Kidney tubule cell (primary cell): ENCODE results near the gene GSE1.

Experiments used
- DNase-seq: peaks from one replicate; pipeline ENCODE4 v3.0.0-alpha.2; 2018; ENCODE audit warnings: low spot score

The GSE1 gene

DNA sequence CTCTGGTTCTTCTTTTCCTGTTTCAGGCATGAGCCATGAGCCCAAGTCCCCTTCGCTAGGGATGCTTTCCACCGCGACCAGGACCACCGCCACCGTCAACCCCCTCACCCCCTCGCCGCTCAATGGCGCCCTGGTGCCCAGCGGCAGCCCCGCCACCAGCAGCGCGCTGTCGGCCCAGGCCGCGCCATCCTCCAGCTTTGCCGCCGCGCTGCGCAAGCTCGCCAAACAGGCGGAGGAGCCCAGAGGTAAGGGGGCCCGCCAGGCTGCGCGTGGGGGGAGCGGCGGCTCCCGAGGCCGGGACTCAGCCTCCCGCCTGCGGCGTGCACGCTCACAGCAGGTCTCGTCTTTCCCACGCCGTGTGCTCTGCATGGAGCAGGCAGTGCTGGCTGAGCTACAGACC, 20.8 kb downstream of the GSE1 start:
- DNase-seq = no peak

DNA sequence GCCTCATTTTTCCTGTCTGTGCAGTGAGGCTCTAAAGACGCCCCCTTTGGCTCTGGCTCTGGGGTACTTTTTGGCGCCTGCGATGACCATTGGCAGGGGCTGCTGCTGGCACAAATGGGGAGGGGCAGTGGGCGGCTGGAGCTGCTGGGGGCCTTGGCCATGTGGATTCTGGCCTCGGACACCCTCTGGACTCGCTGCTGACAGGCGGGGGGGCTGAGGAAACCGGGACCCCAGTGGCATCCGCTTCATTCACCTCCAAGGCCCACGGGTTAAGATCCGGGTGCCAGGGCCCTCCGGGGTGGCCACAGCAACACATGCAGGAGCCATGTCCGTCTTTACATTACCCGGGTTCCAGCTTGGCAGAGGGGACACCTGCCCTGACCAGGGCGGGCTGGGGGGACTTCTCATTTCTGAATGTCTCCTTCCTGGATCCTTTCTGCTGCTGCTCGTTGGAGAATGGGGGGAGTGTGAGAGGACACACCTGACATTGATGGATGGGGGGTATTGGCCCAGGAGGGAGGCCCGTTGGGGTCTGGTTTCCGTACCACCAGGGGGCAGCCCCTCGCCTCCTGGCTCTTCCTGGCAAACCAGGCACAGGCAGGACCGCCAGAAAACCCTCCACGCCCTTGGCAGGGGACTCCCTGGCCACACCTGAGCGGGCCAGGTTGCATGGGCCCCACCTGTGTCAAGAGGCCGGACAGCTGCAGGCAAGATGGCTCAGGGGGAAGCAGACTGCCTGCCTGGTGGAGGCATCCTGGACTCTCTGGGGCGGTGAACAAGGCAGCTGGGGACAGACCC, 21.8 kb downstream of the GSE1 start:
- DNase-seq = no peak

DNA sequence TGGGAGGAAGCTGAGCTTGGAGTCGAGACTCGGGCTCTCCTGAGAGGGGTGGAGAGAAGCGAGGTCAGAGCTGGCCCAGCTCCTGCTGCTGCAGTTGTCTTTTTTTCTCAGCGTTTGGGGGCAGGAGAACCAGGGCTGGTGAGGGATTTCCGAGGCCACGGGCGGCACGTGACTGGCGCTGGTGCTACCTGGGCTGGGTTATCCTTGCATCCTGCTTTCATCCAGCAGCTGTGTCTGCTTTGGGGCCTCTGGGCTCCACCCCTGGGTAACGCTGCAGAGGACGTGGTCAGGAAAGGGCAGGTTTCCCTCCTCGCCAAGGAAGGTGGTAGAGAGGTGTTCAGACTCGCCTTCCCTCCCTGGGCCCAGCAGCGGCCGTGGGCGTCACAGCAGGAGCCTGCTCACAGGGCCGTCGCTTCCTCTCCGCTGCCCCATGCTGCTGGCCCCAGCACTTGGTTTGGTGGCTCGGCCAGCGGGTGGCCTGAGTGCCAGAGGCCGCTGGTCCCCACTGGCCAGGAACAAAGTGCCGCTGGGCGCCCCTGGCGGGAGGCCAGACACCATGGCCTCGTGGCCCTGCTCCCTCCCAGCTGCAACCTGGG, 22.5 kb downstream of the GSE1 start:
- peak; percentile 35 for DNase-seq

DNA sequence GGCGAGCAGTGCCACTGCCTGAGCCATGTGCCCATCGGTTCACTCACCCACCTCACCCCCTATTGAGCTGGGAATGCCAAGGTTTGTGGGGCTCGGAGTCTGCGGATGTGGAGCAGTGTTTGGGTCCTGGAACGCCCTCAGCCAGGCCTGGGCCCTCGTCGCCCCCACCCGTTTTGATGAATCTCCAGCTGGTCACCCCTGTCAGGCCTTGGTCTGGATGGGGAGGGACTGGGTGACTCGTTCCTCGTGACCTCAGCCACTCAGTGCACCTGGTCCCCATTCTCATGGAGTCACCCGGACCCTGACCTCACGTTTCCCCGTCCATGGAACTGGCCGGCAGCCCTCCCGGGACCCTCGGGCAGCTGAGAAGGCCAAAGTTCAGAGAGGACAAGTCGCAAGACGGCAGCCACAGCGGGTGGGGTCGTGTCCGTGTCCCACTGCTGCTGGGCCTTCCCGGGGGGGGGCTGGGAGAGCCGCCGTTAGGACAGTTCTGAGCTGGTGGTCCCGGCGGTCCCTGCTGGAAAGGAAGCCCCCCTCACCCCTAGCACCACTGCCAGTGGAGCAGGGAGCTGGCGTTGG, 23.2 kb downstream of the GSE1 start:
- peak; percentile 29 for DNase-seq

DNA sequence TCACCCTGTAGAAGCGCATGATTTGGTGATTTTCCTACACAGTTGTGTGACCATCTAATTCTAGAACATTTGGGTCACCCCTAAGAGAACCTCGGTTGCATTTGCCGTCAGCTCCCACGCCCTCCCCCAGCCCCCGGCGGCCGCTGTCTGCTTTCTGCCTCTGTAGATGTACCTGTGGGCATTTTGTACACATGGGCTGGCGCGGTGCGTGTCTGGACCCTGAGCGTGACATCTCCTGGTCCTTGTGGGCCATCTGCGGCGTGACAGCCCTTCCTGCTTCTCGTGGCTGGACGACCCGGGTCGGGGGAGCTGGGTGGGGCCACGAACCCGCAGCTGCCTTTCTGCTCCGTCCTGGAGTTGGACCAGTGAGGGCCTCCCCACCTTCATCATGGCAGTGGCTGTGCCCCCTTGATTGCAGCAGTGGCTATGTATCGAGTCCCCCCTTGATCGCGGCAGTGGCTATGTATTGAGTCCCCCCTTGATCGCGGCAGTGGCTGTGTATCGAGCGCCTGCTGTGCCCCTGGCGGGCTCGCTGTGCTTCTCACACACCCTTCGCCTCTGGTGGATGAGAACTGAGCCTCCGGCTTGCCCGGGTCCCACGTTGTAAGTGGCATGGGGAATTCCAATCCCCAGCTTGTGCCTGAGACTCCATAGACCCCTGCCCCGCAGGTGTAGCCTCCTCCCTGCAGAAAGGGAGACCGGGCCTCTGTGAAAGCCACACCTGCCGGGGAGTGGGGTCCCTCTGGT, 24.1 kb downstream of the GSE1 start:
- no peak for DNase-seq

DNA sequence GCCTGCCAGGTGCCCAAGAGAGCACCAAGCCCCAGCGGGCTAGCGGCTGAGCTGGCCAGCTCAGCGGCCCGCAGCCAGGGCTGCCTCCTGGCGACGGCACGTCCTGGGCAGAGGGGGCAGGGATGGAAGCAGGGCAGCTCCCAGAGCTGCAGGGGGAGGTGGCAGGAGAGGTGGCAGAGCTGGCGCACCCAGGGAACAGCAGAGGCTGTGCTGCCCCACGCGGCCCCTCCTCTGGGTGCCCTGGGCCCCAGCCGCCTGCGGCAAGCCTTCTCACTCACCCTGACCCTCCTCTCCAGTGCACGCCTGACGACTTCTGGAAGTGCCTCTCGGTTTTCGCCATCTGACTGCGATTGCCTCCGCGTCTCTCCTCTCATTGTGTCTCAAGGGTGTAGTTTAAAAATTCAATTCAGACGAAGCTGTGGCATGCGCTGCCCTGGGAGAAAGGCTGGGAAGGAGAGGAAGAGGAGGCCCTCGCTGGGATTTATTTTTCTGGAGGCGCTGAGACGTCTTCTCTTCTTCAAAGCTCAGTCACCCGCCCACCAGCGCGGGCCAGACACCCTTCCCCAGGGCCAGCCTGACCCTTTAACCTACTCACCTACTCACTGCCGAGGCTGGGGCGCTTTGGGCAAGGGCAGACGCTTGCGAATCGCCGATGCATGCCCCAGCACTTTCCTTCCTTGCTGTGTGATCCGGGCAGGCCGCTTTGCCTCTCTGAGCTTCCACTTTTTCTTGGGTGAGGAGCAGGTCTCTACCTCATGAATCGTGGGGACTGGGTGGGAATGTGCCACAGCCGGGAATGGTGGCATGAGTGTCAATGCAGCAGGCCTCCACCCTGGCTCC, 24.9 kb downstream of the GSE1 start:
- DNase-seq = peak; percentile 82

DNA sequence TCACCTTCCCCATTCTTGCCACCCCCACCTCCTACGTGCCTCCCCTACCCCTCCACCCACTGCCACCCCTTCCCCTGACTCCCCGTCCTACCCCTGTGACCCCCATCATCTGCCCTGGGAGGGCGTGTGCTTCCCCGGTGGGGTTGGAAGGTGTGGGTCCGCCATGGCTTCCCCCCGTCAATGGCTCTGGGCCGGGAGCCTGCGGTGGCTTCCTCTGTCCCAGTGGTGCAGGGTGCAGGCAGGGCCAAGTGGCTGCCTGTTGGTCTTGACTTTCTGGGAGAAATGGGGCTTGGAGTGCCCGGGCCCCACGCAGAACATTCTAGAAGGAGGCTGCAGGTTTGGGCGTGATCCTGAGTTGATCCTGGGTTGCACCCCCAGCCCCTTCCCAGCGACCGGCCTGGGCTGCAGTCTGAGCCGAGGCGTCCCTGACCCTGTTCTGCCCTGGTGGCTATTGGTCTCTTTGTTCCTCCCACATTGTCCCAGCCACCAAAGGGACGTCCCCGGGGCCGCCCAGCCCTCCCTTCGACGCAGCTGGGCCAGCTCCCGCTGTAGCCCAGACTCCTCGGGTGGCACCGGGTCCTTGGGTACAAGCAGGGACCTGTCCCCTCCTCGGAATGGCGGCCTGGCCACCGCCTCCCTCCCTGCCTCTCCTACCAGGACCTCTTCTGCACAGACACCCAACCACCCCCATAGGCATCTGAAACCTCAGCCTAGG, 25.7 kb downstream of the GSE1 start:
- DNase-seq = no peak

DNA sequence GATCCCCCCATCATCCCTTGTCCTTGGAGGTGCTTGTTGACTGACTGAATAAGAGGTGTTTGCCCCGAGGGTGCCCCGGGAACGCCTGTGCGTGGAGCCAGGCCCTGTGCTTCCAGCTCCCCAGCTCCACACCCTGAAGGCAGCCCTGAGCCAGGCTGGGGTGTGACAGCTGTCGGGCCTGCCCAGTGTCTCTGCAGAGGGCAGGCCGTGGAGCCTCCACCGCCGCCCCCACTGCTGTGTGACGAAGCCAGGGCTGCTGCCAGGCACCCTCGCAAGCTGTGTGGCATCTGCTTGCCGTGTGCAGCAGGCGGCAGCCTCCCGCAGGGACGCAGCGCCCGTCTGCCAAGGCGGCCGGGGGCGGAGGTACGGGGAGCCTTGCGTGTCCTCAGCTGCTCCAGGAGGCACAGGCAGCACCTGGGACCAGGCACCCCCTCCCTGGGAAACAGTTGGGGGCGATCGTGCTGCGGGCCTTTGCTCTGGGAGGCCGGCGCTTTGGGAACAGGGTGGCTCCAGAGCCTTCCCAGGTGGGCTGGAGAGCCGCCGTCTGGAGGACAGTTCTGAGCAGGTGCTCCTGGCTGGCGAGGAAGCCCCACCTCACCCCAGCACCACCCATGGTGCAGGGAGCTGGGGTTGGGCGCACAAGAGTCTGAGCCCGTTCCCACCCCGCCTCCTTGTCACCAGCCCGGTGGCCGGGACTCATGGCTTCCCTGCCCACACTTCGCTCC, 26.6 kb downstream of the GSE1 start:
- DNase-seq = peak; percentile 57

DNA sequence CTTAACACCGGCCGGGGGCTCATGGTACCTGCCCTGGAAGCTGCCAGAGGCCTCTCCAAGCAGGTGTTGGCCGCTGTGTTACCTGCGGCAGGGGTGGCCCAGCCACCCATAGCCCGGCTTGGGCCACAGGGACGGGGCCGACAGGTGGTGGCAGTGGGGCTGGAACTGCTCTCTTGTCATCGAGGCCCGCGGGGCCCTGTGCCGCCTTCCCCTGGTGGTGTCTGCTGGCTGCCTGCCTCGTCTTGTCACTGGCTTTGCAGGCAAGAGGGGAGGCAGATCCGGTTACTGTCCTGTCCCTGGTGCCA, 27.1 kb downstream of the GSE1 start:
- no peak for DNase-seq

DNA sequence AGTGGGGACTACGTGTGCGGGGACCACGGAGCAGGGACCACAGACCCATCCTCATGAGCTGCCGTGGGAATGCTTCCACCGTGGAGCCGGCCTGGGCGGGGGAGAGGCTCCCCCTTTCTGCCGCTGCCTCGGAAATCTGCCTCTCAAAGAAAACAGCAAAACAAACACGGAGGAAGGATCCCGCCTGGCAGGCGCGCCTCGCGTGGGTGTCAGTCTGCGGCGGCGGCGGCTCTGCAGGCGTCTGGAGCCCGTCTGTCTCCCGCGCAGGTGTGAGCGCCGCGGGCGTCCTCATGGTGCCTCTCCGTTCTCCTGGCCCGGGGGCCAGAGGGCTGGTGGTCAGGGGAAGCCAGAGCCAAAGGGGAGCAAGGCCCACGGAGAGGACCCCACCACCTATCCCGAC, 27.5 kb downstream of the GSE1 start:
- no peak for DNase-seq

DNA sequence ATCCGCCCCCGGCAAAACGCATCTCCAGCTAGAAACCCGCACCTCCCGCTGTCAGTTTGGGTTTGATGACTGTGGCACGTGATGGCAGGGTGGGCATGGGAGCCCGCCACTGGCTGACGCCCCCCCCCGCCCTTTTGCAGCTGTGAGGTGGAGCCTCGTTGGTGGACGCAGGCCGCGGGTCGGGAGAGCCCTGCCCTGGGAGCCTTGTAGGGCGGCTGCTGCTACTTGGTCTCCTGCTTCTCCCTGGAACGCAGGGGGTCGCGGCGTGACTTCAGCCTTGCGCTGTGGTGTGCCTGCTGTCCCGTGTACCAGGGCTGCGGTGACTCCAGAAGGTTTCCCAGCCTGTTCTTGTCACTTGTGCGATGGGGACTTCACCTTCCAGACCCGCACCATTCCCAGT, 28.2 kb downstream of the GSE1 start:
- no peak for DNase-seq

DNA sequence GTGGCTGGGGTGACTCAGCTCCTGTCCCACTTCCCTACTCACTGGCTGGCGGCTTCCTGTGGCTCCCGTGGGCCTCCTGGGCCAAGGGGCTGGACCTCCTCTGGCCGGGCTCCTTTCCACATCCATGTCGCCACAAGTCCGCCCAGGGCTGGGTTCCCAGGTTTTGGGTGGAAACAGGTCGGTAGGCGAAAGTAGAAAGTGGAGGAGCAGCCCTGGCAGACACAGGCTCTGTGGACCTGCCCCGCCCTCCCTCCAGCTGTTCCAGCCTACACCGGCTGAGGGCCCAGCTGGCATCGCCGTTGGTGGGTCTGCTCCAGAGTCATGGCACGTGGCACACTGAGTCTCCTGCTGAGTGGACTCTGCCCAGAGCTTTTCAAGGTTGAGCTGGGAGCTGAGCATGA, 28.7 kb downstream of the GSE1 start:
- DNase-seq = peak; percentile 44

DNA sequence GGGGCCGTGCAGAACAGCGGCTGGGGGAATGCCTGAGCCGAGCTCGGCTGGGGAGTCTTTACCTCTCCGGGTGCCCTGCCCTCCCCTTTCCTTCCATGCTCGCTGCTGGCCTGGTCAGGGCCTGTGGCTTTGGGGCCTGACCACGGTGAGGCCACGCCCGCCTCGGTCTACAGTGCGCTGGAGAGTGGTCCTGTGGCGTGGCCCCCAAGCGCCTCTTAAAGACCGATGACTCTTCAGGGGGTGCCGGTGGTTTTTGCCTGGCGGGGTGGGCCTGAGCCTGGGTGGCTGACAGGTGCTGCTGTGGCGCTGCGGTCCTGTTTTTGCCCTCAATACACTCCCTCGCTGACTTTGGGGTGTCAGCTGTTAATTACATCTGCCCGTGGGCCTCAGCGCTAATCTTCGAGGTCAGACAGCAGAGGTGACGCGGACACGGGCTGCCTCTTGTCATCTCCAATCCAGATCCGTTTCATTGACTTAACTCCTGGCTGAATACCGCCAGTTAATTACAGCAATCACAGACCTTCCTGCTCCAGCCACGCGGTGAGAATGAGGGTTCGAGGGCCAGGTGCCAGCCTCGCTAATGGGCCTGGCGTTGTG, 29.7 kb downstream of the GSE1 start:
- no peak for DNase-seq

DNA sequence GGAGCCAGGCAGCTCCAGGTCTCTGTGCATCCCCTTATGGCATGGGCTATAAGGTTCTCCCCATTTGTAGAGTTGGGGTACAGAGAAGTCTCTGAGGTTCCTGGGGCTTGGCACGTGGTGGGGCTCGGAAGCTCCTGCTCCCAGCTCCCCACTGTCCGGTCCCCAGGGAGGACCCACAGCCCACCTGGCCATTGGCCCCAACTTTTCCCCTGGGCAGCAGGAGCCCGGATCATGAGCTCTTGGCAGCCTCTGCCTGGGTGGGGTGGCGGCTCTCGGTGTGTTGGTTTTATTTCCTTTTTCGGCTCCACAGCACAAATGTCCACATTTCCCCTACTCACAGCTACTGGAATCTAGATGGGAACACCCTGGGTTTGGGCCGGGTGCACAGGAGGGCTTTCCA, 30.5 kb downstream of the GSE1 start:
- no peak for DNase-seq

DNA sequence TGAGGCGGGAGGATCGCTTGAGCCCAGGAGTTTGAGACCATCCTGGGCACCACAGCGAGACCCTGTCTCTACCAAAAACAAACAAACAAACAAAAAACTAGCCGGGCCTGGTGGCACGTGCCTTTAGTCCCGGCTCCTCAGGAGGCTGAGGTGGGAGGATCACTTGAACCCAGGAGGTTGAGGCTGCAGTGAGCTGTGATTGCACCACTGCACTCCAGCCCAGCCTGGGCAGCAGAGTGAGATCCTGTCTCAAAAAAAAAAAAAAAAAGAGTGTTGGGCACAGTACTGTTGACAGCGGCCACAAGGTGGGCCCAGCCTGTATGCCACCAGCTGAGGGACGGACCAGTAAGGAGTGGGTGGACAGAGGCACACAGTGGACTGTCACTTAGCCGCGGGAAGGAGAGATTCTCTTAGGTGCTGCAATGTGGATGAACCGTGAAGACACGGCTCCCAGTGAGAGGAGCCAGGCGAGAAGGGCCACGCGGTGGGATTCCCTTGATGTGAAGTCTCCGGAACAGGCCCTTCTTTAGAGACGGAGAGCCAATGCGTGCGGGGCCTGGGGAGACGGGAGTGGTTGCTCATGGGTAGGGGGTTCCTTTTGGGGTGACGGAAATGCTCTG, 31.1 kb downstream of the GSE1 start:
- no peak for DNase-seq

DNA sequence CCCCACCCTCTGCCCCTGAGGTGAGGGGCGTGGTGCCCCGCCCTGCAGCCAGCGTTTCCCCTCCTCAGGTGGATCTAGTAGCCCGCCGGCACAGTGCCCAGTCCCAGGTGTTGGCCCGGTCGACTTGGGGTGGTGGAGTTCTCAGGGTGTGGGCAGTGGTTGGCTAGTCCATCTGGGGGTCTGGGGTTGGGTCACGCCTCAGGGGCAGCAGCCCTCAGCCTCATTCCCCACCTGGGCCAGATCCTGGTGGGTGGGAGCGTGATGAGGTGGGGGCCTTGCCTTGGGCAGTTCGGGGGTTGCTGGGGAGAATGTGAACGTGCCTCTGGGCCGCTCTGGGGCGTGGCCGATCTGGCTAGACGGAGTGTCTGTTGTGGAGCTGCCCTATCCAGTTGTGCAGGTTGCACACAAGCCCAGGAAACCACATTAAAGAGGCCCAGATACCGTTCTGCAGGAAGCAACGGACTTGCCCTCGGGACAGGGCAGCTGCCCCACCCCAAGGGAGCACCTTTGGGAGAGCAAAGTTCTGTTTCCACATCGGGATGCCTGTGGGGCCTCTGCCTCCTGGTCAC, 32.0 kb downstream of the GSE1 start:
- DNase-seq = no peak

DNA sequence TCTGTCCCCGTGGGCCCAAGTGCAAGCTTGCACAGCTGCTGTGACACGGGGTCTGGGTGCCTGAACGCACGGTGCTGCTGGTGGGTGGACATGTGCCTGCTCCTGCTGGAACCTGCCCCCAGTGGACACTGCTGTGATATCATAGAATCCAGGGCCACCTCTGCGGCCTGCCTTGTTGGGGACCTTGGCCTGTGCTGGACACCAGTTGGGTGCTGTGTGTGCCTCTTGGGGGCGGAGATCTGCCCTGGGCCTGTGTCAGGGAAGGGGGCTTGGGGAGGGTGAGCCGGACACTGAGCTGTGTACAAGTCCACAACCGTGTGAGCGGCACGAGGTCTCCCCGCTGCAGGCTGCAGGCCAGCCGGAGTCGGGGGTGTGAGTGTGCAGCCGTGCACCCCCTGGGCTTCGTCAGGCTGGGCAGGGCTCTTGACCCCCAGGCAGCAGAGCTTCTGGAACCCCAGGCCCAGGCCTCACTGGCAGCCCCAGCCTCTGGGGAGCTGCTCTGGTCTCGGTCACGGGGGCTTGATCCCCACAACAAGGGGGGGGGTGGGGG, 33.3 kb downstream of the GSE1 start:
- DNase-seq = no peak

DNA sequence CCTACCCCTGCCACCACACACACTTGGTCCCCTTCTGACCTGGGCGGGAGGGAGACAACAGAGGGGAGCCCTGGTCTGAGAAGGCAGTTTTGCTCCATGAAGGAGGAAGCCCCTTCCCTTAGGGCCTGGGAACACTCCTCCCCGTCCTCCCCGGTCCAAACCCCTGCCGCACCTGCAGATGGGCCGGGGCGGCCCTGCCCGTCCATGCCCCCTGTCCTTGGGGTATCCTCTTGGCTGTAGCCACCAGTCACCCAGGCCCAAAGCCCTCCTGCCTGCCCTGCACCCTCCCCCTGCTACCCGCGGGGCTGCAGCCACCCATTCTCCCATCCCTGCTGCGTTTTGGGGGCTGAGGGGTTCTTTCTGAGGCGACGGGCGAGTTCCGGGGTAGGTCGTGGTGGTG, 33.9 kb downstream of the GSE1 start:
- DNase-seq = no peak

DNA sequence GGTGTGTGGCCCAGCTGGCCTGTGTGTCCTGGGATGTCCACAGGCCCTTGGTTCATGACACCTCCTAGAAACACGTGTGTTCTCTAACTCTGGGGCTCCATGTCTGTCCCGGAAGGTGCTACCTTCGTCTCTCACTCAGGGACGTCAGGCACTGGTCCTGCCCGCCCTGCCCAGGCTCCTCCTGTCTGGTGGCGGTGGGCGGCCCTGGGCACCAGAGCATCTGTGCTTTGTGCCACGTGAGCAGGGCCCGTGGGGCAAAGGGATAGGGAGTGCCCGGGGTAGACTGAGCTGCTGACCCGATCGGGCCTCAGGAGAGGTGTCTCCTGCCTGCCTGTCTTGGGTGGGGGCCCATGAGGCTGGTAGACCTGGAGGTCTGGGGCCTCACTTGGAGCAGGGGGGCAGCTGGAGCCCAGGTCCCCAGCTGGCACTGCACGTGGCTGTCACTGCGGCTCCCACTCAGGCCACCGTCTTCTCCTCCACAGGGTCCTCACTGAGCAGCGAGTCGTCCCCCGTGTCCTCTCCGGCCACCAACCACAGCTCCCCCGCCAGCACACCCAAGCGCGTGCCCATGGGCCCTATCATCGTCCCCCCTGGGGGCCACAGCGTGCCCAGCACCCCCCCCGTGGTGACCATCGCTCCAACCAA, 35.1 kb downstream of the GSE1 start:
- no peak for DNase-seq
